ENCODE measurements around the gene ARL4C.
A peak's percentile ranks its signal among the peaks of the same experiment; 100 is the strongest.

ARL4C gene

GRCh38 chr2:234496835-234497593 is at the start of gene ARL4C:
ARL4C (minus strand) TSS chr2:234497081; CDS start chr2:234496586, 495 bp downstream.
- TF ChIP-seq, protein P1, sequence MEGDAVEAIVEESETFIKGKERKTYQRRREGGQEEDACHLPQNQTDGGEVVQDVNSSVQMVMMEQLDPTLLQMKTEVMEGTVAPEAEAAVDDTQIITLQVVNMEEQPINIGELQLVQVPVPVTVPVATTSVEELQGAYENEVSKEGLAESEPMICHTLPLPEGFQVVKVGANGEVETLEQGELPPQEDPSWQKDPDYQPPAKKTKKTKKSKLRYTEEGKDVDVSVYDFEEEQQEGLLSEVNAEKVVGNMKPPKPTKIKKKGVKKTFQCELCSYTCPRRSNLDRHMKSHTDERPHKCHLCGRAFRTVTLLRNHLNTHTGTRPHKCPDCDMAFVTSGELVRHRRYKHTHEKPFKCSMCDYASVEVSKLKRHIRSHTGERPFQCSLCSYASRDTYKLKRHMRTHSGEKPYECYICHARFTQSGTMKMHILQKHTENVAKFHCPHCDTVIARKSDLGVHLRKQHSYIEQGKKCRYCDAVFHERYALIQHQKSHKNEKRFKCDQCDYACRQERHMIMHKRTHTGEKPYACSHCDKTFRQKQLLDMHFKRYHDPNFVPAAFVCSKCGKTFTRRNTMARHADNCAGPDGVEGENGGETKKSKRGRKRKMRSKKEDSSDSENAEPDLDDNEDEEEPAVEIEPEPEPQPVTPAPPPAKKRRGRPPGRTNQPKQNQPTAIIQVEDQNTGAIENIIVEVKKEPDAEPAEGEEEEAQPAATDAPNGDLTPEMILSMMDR (IDR thresholded peaks at IDR 0.05): no peak
- Histone ChIP-seq H3K4me3 (peak within 1 kb of the TSS; percentile 62 to 75), H3K27ac (peak within 1 kb of the TSS; percentile 82 to 84), H3K9me3 (no peaks in the 10 kb centered on the region), H3K27me3 (peaks cover 0 to 3% of the 10 kb centered on the region in 2 donors), H3K4me1 (peaks cover 0 to 23% (median 17%) of the 10 kb centered on the region in 4 donors), H3K36me3 (no peaks in the 10 kb centered on the region)
- peak; percentile 53 to 78 for DNase-seq
- intact Hi-C loops (cut with DNase I; ENCODE audit: low total_unique reads): no loop called here

DNA sequence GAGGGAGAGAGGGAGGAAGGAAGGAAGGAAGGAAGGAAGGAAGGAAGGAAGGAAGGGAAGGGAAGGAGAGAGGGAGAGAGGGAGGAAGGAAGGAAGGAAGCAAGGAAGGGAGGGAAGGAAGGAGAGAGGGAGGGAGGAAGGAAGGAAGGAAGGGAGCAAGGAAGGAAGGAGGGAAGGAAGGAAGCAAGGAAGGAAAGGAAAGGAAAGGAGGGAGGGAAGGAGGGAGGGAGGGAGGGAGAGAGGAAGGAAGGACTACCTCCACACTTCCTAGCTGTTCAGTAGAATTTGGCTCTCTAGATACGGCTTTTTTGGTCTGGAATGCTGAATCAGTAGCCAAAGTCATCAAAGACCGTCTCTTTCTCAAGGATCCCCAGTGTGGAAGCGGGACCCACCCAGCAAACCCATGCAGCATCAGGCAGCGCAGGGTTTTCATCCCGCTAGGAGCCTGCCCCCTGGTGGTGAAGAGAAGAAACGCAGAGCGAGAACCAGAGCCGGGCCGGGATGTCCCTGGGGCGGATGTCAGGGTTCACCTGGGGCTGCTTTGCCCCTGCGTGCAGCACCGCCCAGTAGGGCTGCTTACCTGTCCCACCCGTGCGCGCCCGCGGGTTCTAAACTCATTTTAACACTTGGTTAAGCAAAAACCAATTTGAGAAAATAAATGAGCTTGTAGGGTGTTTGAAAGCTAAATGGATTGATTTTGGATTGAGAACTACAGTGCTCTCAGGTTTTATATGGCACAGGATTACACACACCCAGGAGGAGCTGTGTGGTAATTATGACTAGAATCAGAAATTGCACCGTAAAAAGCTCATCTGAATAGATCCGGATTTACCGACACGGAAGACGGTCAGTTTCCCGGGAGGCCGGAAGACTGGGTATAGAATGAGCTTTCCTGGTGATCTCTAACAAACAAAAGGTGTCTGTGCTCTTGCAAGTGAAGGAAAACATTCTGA is 48.1 kb upstream of the ARL4C start:
- intact Hi-C loops (cut with DNase I; ENCODE audit: low total_unique reads): no loop called here
- peak; percentile 36 to 72 for DNase-seq
- Histone ChIP-seq H3K36me3 (no peaks in the 10 kb centered on the region), H3K27ac (no peak overlapping the region), H3K9me3 (no peaks in the 10 kb centered on the region), H3K27me3 (peaks cover 0 to 35% of the 10 kb centered on the region in 2 donors), H3K4me3 (no peak overlapping the region), H3K4me1 (peaks cover 0 to 4% (median 0%) of the 10 kb centered on the region in 4 donors)
- TF ChIP-seq, protein P1 (IDR thresholded peaks at IDR 0.05): peak; percentile 71 to 87

DNA sequence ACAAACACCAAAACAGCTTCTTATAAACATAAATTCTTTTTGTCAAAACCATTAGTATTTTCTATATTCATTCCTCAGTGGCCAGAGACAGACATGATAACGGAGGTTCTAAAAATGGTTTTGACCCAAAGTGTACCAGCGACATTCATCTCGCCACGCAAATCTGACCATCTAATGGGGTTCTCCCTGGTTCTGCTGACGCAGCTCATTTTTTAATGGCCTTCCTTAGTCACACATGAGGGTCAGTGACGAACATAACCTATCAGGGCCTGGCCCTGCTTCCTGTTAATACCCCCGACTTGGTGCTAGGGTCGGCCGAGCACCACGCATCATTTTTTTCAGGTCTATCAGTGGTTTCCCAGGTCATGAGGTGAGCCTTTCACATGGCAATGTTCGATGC is 45.9 kb upstream of the ARL4C start:
- no peak for DNase-seq
- H3K27me3 ChIP-seq: peaks cover 0 to 30% of the 10 kb centered on the region in 2 donors
- H3K27ac ChIP-seq: no peak overlapping the region
- peaks cover 0 to 4% (median 0%) of the 10 kb centered on the region in 4 donors for H3K4me1 ChIP-seq
- TF ChIP-seq, protein P1 (IDR thresholded peaks at IDR 0.05): no peak
- H3K4me3 ChIP-seq: no peak overlapping the region
- peaks cover 0 to 6% (median 5%) of the 10 kb centered on the region in 3 donors for H3K9me3 ChIP-seq
- intact Hi-C loops (cut with DNase I; ENCODE audit: low total_unique reads): no loop called here
- H3K36me3 ChIP-seq: no peaks in the 10 kb centered on the region

GRCh38 chr2:234537929-234538328 is 41.0 kb upstream of the ARL4C start:
- Histone ChIP-seq H3K4me3 (no peak overlapping the region), H3K27ac (no peak overlapping the region), H3K4me1 (no peaks in the 10 kb centered on the region), H3K27me3 (peaks cover 0 to 26% of the 10 kb centered on the region in 2 donors), H3K36me3 (no peaks in the 10 kb centered on the region), H3K9me3 (peaks cover 0 to 6% (median 5%) of the 10 kb centered on the region in 3 donors)
- TF ChIP-seq, protein P1 (IDR thresholded peaks at IDR 0.05): no peak
- intact Hi-C loops (cut with DNase I; ENCODE audit: low total_unique reads): no loop called here
- DNase-seq: no peak

DNA sequence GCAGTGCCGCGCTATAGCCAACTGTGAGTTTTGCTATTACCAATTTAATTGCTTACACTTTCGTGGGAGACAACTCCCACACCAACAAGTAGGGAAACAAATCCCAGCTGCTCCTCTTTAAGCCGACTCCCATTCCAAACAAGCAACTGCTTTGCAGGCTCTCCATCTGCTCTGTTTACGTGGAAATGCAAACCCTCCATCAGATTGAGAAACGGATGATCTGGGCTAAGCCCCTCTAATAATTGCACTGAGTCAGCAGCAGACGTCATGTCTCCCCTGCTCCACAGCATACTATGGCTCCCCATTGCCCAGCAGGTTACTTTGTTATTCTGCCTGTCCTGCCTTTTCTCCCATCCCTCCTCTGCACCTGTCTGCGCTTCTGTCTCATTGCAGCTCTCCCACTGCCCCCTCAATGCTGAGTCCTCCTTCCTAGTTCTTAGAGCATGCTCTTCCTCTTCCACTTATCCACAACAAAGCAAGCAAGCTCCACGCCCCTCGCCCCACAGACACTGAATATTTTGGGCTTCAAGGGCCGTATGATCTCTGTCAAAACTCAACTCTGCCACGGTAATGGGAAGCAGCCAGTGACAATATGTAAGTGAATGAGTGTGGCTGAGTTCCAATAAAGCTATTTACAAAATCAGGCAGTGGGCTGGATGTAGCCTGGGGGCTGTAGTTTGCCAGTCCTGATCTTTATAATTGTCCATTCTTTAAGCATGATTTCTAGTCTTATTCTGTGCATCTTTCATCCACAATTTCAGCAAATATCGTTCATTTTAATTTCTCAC is 39.5 kb upstream of the ARL4C start:
- Histone ChIP-seq H3K36me3 (no peaks in the 10 kb centered on the region), H3K4me3 (no peak overlapping the region), H3K4me1 (no peaks in the 10 kb centered on the region), H3K9me3 (peaks cover 0 to 6% (median 5%) of the 10 kb centered on the region in 3 donors), H3K27me3 (peaks cover 0 to 26% of the 10 kb centered on the region in 2 donors), H3K27ac (no peak overlapping the region)
- TF ChIP-seq, protein P1 (IDR thresholded peaks at IDR 0.05): no peak
- intact Hi-C loops (cut with DNase I; ENCODE audit: low total_unique reads): no loop called here
- DNase-seq: no peak
